ENCODE results near the gene CD48.
"Not testable (repeated sequence)": the region's sequence is repeated elsewhere in the genome, so short reads cannot be mapped to it uniquely, and the experiment has no call there.

CD48 gene

DNA sequence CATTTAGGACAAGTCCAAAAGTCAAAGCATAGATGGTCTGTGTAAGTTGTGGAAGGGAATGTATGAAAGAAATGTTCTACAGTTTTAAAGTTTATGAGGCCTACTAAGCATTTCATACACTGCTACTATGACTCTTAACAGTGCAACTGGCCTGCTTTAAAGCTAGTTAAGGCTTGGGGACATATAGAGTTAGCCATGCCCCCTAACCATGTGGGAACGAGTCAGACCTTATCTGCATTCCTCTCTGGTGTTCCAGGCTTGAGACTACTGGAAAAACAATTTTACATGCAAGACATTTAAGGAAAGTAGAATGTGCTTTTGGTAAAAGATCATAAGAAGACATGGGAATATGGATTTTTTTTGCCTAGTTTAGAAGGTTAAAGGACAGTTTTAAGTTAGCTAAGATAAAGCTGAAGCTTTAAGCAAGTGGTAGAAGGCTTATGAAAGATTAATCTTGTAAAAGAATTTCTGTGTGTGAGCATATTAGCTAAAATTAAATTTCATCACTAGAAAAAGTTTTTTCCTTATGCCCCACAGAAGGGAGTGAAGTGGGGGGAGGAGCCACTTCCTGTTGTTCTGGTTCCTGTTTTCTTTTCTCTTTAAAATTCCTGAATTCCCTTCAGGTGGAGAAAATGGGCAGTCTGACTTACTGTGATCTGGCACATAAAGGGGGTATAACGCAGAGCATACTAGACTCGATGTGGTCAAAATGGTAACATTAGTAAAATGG is 8.9 kb upstream of the CD48 start:
- DNase-seq (ENCODE audit: low read depth): no peak
- H3K4me3 ChIP-seq (ENCODE audit: low read depth, low read length): no peak overlapping the region
- TF ChIP-seq, protein P1, sequence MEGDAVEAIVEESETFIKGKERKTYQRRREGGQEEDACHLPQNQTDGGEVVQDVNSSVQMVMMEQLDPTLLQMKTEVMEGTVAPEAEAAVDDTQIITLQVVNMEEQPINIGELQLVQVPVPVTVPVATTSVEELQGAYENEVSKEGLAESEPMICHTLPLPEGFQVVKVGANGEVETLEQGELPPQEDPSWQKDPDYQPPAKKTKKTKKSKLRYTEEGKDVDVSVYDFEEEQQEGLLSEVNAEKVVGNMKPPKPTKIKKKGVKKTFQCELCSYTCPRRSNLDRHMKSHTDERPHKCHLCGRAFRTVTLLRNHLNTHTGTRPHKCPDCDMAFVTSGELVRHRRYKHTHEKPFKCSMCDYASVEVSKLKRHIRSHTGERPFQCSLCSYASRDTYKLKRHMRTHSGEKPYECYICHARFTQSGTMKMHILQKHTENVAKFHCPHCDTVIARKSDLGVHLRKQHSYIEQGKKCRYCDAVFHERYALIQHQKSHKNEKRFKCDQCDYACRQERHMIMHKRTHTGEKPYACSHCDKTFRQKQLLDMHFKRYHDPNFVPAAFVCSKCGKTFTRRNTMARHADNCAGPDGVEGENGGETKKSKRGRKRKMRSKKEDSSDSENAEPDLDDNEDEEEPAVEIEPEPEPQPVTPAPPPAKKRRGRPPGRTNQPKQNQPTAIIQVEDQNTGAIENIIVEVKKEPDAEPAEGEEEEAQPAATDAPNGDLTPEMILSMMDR (IDR thresholded peaks at IDR 0.05; ENCODE audit: low read depth, low read length, missing control alignments): no peak
- in situ Hi-C loops (cut with HindIII; ENCODE audit: low sequenced_read_pairs): no loop called here

DNA sequence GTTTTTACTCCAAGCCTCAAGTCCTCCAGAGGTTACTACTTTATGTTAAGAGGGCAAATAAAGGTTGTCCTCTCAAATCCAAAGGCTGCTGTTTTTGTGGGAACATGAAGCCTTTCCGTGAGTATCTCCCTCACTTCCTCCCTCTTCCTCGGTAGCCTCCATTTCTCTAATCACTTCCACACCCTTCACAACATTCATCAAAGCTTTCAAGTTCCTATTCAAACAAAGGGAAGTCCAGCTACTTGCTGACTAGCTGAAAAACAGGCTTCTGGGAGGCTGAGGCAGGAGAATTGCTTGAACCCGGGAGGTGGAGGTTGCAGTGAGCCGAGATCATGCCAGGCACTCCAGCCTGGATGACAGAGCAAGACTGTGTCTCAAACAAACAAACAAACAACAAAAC is 6.6 kb upstream of the CD48 start:
- in situ Hi-C loops (cut with HindIII; ENCODE audit: low sequenced_read_pairs): no loop called here
- no peak for DNase-seq (ENCODE audit: low read depth)
- H3K4me3 ChIP-seq (ENCODE audit: low read depth, low read length): no peak overlapping the region
- TF ChIP-seq, protein P1 (IDR thresholded peaks at IDR 0.05; ENCODE audit: low read depth, low read length, missing control alignments): no peak

DNA sequence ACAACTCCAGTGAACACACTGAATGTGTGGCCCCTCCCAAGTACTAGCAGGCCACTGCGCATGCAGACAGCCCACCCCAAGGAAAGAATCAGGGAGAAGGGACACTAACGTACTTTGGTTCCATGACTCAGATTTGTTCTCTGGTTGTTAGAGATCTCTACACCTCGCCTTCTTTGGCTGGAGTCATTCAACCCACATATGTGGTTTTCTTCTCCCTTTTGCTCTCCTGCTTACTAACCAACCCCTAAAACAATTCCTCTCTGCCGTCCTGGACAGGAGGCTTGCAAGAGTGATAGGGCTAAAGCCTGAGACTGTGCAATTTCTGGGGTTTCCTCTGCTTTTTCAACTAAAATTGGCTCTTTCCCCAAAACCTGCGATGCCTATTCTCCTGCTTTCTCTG is 5.7 kb upstream of the CD48 start:
- in situ Hi-C loops (cut with HindIII; ENCODE audit: low sequenced_read_pairs): no loop called here
- no peak for DNase-seq (ENCODE audit: low read depth)
- TF ChIP-seq, protein P1 (IDR thresholded peaks at IDR 0.05; ENCODE audit: low read depth, low read length, missing control alignments): no peak
- H3K4me3 ChIP-seq (ENCODE audit: low read depth, low read length): no peak overlapping the region

DNA sequence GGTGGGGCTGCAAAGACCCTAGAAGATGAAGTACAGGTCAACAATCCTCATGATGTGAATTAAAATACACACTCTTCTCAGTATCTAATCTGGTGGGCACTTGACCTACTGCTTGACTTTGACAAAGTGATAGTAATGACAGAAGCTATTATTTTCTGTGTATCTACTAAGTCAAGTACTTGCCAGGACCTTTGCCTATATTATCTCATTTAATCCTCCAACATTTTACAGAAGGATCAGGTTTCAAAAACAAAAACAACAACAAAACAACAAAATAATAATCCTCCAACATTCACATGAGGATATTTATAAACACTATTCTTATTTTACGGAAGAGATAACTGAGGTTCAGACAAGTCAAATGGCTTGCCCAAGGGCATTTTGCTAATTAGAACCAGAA is 4.4 kb upstream of the CD48 start:
- H3K4me3 ChIP-seq (ENCODE audit: low read depth, low read length): no peak overlapping the region
- no peak for DNase-seq (ENCODE audit: low read depth)
- in situ Hi-C loops (cut with HindIII; ENCODE audit: low sequenced_read_pairs): no loop called here
- TF ChIP-seq, protein P1 (IDR thresholded peaks at IDR 0.05; ENCODE audit: low read depth, low read length, missing control alignments): no peak

DNA sequence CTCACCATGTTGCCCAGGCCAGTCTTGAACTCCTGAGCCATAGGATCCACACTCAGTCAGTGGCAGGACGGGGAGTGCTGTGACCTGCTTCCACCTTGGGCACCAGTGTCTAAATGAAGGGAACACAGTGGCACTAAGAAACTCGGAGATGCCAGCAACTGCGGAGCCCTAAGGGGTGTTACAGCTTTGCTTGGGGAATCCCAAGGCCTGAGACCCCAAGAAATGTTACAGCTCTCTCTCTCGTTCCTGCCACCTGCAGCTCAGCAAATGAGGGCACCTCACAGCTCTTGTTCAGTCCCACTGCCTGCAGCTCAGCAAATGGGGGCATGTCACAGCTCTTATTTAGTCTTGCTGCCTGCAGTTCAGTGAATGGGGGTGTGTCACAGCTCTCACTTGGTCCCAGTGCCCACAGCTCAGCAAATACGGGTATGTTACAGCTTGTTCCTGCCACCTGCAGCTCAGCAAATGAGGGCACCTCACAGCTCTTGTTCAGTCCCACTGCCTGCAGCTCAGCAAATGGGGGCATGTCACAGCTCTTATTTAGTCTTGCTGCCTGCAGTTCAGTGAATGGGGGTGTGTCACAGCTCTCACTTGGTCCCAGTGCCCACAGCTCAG is 2.5 kb upstream of the CD48 start:
- H3K4me3 ChIP-seq (ENCODE audit: low read depth, low read length); in situ Hi-C loops (cut with HindIII; ENCODE audit: low sequenced_read_pairs); DNase-seq (ENCODE audit: low read depth): not testable (repeated sequence)

DNA sequence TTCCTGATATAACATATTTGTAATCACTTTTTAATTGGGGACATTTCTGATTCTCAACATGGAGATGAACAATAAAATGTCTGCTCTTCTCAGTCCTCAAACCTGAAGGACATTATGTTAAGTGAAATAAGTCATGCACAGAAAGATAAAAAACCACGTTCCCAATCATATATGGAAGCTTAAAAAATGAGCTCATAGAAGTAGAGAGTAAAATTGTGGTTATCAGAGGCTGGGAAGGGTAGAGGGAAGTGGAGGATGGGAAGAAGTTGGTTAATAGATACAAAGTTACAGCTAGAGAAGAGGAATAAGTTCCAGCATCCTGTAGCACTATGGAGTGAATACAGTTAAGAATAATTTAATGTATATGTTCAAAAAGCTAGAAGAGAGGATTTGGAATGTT is 1.5 kb upstream of the CD48 start:
- no peak for DNase-seq (ENCODE audit: low read depth)
- in situ Hi-C loops (cut with HindIII; ENCODE audit: low sequenced_read_pairs): no loop called here
- H3K4me3 ChIP-seq (ENCODE audit: low read depth, low read length): no peak overlapping the region
- TF ChIP-seq, protein P1 (IDR thresholded peaks at IDR 0.05; ENCODE audit: low read depth, low read length, missing control alignments): no peak

DNA sequence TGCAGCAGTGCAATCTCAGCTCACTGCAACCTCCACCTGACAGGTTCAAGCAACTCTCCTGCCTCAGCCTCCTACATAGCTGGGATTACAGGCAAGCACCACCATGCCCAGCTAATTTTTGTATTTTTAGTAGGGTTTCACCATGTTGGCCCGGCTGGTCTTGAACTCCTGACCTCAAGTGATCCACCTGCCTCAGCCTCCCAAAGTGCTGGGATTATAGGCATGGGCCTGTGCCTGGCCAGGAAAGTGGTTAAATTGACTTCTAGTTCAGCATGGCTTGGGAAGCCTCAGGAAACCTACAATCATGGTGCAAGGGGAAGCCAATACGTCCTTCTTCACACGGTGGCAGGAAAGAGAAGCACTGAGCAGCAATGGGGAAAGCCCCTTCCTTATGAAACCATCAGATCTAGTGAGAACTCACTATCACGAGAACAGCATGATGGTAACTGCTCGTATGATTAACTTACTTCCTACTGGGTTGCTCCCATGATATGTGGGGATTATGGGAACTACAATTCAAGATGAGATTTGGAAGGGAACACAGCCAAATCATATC is 981 bp upstream of the CD48 start:
- H3K4me3 ChIP-seq (ENCODE audit: low read depth, low read length); DNase-seq (ENCODE audit: low read depth); in situ Hi-C loops (cut with HindIII; ENCODE audit: low sequenced_read_pairs): not testable (repeated sequence)

Measured in astrocyte of the cerebellum (primary cell).